GM19397 (cell line): Measurements from ENCODE around the gene FAM170B.

Source experiments
- ATAC-seq: cut with Tn5 transposase; IDR thresholded peaks from one replicate; pipeline ENCODE4 v1.9.1; 2021; ENCODE audit warnings: mild to moderate bottlenecking, moderate library complexity; ENCODE audit not compliant: unreplicated experiment

FAM170B gene

DNA sequence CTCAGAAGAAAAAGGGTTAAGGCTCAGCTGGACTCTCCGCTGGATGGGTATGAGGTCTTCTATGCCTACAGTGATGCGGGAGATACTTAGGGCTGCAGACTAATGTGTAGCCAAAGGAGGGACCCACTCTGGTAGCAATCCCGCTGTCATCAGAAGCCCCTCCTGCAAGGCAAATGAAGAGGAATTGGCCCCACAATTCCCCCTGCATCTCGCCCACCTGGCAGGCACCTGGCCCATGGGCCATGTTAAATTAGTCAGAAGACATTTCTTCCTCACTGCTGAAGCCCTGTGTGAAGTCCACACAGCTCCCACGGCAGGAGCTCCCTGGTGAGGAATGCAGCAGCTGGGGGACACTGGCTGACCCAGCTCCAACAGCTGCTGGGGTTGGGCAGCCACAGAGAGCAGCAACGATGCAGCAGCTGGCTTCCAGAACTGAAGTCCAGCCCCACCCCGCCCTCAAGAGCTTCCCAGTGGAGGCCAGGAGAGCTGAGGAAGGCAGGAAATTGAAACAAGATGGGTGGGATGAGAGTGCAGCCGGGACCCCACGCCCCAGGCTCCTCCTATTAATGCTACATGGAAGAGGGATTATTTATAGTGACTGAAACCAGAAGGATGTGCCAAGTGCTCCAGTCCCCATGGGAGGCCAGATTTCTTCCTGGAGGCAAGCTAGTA lies 24.0 kb downstream of the FAM170B start:
- no peak for ATAC-seq

DNA sequence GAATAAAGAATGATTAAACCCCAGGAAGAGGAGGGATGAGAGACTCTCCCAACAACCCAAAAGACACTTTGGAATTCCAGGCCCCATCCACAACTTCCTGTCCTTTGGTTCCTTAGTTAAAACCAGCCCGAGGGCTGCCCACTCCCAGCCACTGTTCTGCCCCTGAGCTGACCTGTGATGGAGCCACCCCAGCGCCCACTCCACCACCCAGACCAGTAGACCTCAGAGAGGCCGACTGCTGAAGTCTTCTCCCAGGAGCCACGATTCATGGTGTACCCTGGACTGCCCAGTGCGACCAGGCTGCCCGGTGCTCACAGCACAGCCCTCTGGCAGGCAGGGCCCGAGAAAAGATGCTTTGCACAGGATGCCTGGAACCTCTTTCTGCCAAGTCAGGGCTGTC lies 25.2 kb downstream of the FAM170B start:
- ATAC-seq, result no peak

DNA sequence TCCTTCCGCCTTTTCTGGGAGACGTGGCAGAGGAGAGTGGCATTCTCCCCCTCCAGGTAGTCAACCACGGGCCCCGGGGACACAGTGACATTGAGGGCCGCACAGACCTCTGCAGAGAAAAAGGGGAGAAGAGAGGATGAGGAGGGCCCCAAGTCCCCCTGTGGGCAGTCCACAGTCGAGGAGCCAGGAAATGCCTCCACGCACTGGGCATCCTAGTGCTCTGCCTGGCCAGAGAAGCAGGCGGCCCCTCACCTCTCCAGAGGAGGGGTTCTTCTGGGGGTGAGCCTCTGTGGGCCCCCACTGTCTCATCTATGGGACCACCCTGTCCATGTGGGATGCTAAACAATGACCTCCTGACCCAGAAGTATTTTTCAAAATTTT lies 25.9 kb downstream of the FAM170B start:
- ATAC-seq, result no peak

DNA sequence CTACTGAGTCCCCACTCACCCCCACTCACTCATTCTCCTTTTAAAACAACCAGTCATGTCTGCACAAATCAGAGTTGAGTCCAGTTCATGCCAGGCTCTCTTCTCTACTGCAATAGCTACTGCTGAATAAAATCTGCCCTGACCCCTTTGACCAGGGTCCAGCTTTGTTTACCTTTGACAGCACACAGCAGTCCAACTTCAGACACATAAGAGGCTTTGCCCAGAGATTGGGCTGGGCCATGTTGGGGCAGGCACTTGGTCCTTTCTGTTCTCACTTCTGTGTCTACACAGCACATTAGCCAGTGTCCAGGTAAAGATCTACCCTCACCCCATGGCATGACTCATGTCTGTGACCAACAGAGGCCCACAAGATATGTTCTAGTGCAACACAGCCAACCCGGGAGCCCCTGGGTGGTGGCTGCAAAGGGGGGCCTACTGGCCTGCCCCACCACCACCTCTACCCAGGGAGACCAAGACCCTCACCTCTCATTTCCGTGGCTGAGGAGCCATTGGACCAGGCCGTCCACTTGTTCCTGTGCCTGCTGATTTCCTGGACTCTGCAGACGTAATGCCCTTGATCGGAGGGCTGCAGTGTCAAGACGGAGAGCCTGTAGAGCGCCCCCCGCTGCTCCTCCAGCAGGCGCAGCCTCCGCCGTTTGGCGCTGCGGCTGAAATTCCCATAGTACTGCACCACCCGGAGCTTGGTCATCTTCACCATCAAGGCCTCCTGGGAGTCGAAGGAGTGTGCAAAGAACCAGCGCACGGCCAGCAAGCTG lies 26.5 kb downstream of the FAM170B start:
- ATAC-seq, result no peak

DNA sequence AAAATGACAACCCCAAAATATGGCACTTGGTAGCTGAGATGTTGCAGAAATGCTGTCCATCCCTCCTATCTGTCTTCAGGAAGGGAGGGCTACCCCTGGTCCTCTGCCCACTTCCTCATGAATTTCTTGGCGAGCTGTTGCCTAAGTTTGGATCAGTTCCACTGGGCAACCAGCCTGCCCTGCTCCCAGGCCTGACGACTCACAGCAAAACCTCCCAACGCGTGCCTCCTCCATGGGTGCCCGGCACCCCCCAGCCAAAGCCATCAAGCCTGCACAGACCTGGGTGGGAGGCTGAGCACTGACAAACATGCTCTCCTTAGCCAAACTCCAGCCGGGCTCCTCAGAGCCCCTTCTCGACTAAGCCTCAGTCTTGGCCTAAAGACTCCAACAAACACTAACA lies 27.4 kb downstream of the FAM170B start:
- no peak for ATAC-seq

DNA sequence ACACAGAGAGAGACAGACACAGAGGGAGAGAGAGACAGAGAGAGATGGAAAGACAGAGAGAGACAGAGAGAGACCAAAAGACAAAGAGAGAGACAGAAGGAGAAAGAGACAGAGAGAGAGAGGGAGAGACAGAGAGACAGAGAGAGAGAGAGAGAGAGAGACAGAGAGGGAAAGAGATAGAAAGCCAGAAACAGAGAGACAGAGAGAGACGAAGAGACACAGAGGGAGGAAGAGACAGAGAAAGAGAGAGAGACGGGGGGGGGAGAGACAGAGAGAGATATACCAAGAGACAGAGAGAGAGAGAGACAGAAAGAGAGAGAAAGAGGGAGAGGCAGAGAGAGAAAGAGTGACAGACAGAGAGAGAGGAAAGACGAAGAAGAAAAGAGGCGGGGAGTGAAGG lies 28.7 kb downstream of the FAM170B start:
- no peak for ATAC-seq

DNA sequence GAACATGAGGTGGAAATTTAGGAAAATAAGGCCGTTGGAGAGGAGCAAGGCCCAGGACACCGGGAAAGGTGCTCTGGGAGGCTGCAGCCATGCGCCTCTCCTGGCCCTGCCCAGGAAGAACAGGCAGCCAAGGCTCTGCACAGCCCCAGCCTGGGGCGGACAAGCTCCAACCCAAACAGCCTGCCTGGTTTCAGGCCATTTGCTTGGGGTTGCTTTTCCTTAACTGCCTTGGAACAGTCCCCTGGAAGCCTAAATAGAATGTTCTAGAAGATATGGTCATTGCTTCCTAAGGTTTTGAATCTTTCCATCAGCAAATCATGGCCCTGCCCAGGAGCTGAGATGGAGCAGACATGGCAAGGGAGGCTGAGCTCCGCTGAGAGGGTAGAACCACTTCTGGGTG lies 29.5 kb downstream of the FAM170B start:
- no peak for ATAC-seq

DNA sequence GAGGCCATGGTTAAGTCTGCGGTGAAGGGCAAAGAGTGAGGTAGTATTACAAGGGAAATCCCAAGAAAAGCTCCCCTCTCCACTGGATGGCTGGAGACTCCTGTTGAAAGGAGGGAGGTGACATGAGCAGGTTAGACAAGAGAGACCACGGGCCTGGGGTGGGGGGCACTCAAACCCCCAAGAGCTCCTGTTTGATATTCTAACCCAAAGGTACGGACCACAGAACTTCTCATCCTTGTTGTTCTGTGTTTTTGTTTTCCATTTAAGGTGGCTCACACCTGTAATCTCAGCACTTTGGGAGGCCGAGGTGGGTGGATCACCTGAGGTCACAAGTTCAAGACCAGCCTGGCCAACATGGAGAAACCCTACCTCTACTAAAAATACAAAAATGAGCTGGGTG lies 30.1 kb downstream of the FAM170B start:
- ATAC-seq, result no peak

DNA sequence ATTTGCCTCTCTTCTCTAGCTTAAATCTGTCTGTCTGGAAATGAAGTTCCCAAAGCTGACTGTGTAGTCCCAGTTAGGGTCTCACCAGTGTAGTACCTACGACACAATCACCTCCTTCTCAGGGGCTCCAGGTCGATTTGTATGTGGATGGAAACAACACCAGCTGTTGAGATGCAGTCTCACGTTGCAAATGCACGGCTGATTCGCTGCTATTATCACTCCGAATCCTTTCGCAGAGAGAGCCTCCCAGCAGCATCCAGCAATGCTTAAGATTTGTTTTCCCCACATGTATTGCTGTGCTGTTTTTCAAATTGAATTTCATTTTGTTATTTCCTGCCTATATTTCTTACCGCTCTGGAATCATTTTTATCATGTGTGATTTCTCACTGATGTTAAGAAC lies 34.8 kb downstream of the FAM170B start:
- no peak for ATAC-seq

DNA sequence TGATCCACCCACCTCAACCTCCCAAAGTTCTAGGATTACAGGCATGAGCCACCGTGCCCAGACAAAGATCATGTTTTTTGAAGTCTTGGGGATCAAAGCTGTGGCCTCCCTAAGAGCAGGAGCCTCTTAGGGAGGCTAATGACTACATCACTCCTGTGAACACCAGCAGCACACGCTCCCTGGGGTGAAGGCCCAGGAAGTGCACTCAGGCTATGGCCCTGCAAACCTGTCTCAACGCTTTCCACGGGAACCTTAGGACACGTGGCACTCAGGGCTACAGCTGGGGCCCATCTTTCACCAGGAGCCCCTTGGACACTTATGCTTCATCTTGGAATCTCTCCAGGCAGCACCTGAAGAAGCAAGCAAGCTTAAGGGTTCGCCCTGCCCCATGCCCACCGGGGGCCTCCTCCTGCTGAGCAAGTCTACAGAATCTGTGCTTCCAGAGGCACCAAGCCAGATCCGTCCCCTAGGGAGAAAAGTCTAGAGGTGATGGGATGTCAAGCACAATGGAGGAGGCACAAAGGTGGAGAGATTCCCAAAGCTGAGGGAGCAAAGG lies 36.9 kb downstream of the FAM170B start:
- ATAC-seq, result no peak

DNA sequence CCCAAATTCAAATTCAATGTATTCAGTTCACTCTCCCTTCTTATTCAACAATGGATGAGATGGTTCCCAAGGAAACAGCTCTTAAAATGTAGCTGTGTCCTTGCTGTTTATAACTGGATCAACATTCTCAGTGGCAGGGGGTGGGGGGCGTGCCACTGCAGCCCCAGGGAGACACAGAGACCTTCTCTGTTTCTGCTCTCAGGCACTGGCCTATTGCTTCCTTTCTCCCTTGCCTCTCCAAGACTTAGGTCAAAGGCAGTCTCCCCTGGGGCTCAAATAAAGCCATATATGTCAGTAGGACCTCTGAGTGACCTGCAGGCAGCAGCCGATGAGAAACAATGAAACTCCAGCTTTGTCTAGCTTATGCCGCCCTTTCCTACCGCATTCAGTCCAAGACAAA lies 39.2 kb downstream of the FAM170B start:
- ATAC-seq, result no peak

DNA sequence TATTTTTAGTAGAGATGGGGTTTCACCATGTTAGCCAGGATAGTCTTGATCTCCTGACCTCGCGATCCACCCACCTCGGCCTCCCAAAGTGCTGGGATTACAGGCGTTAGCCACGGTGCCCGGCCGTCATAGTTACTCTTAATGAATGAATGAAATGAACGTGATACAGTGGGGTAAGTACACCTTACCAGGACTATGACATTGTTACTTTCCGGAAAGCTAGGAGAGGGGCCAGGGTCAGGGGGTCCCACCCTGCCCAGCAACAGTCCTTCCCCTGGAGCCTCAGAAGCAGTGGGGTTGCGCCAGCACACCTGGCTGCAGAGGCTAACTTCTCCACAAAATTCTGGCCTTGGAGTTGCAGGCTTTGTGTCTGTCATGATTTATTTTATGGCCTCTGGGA lies 39.9 kb downstream of the FAM170B start:
- ATAC-seq, result no peak

DNA sequence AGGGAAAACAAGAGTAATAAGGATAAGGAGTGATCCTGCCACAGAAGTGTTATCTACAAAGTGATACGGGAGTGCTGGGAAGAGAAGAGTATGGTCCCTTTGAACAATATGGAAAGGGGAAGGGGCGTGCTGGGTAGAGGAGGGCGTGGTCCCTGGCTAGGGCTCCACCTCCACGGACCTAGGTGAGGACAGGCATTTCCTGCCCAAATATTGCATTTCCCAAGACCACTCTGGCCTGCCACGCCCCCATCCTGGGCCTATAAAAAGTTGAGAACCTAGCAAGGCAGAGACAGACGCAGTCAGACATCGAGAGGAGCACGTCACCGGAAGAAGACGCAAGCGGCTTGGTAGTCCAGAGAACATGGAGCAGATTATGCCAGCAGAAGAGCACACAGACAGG lies 41.3 kb downstream of the FAM170B start:
- ATAC-seq, result no peak

DNA sequence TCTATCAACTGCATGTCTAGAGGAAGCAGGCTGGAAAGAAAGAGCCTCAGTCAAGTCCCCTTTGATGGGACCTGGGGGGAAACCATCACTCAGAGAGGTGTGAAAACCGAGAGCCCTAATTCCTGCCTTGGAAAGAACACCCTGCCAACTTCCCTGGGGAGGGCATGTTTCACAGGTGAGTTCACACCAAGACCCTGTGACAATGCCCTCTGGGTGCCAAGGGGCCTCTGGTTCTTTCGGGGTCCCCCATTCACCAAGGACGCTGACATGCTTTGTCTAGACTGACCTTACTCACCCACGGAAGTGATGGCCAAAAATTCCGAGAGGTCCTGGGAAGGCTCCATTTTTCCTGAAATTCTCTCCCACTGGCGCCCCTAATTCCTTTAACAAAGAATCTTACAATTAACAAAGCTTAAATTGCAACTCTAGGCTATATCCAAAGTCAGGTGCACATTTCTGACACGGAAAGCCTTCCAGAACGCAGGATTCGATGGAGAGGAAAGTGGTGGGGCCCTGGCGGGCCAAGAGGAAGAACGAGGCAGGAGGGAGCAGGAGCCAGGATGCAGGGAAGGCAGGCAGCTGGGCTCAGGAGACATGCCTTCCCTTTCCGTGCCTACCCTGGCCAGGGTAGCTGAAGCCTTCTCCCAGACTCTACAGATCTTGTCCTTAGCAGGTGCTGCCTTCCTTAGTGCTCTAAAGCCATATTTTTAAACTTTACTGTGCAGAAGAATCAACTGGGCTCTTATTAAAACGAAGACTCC lies 42.2 kb downstream of the FAM170B start:
- ATAC-seq, result no peak

DNA sequence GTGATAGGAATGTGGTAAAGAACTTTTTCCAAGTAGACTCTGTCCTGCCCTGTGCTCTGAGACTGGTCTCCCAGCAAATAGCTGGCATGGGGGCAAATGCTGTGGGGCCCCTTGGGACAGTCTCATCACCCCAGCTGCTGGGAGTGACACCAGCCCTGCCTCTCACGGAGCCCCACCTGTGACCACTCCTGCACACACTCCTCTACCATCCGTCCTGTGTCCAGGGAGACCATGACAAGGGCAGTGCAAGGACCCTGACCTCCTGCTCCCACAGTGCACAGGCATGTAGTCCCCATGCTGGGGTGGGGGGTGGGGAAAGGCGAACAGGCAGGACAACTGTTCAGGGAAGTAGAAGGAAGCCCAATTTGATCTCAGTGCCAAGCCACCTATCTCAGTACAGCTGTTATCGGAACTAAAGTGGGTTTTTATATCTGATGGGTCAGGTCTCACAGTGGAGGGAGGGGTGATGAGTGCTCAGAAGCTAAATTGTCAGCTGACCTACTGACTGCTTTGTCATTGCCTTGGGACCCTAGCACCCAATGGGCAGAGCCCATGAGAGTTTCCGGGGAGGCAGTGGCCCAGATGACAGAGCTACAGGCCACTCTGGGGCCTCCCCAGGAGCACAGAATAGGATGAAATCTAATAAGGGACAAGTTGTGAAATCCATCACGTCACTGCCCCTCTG lies 43.0 kb downstream of the FAM170B start:
- ATAC-seq, result no peak

DNA sequence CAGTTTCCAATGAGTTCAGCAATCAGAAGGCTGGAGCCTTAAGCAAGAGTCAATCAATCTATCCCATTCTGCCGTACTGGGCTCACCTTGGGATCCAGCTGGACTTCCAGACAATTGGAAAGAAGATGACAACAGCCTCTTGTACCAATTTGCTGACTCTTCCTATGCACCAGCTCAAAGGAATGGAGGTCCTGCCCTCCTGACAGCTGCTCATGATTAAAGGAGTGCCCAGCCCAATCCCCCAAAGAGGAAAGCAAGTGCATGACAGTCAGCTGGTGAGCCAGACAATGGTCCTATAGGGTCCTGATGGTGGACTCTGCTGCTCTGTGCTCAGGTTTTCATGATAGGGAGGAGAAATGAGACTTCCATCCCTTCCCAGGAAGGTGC lies 43.6 kb downstream of the FAM170B start:
- ATAC-seq, result no peak

DNA sequence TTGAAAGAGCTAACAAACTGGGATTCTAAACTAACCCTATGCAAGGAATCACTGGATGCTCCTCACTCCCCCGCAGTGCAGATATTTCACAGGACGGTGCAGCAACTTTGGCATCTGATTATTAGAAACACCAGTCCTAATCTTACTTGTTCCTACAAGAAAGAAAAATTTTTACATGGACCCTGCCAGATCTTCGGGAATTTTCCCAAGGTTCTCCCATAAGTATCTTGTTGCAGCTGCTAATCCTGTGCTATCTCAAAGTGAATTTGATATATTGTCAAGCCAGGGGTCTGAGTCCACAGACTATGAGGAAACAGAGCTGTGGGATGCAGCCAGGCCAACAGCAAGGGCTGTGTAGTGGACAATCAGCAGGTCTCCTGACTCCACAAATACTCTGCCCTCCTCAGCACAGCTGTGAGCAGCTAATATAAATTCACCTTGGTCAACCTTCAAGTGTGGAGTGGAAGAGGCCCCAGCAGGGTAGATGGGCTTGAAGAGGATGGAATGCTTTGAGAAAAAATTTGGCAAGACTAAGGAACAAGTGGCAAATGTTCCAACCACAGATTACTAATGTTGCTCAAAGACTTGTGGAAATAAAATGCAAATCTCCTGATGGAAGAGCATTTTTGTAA lies 44.1 kb downstream of the FAM170B start:
- ATAC-seq, result no peak

DNA sequence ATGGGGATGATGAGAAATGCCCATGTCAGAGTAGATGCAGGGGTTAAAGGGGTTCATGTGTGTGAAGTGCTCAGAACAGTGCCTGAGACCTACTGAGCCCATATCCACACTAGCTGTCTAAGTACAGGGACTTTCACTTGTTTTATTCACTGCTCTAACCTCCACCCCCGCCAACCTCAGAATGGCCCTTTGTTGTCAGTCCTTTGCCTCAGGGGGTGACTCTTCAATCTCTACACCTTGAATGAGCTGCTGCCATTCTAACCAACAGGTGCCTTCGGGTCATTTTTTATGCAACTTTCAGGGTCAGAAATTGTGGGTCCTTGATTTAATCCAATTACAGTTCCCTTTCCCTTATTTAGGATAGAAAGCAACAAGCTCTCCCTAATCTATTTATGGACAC lies 44.7 kb downstream of the FAM170B start:
- no peak for ATAC-seq

DNA sequence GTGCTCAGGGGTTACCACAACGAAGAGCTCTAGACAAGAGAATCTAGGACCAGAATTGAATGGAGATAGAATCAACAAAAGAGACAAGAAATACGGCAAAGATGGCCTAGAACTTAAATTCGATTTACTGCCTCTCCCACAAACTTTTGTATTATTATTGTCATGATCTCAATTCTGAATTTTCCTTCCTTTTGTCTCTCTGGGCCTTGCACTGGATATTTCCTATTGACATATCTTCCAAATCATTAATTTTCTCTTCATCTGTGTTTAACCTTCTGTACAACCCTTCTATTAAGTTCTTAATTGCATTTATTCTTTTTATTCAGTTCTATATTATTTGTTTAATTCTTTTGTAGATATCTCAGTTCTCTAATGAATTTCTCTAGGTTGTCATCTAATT lies 46.9 kb downstream of the FAM170B start:
- no peak for ATAC-seq

DNA sequence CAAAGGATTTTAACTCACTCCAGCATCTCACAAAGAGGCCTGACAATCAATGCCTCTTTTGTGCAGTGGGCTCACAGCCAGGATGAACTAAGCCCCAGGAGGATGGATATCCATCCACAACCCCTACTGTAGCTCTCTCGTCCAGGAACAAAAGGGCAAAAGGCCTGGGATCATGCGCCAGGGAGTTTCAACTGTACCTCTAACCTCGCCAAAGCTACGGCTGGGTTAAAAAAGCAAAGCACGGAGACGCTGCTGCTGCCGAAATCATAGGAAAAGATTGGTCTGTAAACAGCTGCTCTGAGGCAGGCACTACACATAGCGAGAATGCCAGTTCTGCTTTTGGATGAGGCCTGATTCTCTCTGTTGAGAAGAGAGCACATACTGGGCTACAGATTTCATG lies 50.6 kb downstream of the FAM170B start:
- no peak for ATAC-seq

DNA sequence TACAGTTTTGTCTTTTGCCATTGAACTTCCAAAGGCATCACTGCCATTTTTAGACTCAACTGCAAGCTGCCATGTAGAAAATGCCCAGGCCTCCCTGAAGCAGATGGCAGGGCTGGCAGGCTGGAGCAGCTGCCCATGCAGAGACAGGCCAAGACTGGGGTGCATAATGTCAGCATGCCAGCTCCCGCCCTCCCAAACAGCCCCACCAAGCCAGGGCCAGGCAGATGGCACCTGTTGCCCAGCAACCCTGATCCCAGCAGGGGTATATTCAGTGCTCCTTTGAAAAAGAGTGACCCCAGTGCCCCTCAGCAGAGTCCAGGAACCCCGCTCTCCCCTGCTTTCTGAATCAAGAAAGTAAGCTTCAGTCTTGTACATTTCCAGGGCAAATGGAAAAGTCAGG lies 51.1 kb downstream of the FAM170B start:
- ATAC-seq, result no peak
